GM19468 (cell line): ENCODE results near the gene CBLN3.

Source experiments
- ATAC-seq: cut with Tn5 transposase; IDR thresholded peaks from one replicate; pipeline ENCODE4 v1.9.1; 2021; ENCODE audit warnings: mild to moderate bottlenecking, moderate library complexity, moderate number of reproducible peaks; ENCODE audit not compliant: unreplicated experiment; ENCODE audit errors: extremely low read depth

The CBLN3 gene

GRCh38 chr14:24408764-24409163 is 20.7 kb downstream of the CBLN3 start:
- ATAC-seq: no peak

GRCh38 chr14:24407608-24408325 is 21.7 kb downstream of the CBLN3 start:
- no peak for ATAC-seq

GRCh38 chr14:24406416-24406815 is 23.1 kb downstream of the CBLN3 start:
- ATAC-seq: no peak

DNA sequence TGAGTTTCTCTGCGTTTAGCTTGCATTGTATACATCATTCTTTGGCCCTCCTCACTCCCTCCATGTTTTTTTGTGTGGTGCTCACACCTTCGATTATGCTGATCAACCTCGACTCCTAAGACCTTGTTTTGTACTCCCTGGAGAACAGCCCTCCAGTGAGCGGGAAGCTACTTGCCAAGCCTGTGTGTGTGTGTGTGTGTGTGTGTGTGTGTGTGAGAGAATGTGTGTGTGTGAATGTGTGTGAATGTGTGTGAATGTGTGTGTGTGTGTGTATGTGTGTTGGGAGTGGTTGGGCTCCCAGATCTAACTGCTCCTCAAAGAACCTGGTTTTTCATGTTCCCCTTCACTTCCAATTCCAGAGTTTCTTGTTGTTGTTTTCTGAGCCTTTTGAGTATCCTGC is 24.7 kb downstream of the CBLN3 start:
- no peak for ATAC-seq

DNA sequence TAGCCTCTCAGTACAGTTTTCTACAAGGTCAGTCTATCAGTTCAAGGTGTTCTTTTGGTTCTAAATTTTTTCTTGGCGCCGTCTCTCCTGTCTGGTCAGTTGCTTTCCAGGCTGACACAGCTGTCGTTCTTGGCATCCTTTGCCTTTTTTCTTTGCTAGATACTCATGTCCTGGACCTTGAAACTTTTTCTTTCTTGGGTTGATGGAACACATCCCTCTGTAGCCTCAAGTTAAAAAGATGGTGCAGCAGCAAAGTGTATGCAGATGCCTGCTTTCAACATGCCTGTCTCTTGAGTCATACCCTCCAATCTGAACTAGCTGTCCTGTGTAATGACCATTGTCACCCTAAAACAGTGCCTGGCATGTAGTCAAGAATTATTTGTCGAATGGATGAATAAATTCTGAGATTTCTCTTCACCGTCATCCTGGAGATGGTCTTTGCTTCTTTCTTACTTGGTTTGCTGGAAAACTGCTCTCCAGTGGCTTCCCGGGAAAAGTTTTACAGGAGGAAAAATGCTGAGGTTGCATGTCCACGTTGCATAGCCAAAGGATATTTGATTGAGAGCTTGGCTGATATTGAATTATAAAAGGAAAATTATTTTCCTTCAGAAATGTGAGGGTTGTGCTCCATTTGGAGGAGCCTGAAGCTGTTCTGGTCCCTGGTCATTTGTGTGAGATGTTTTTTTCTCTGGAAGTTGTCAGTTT is 26.0 kb downstream of the CBLN3 start:
- ATAC-seq: no peak

DNA sequence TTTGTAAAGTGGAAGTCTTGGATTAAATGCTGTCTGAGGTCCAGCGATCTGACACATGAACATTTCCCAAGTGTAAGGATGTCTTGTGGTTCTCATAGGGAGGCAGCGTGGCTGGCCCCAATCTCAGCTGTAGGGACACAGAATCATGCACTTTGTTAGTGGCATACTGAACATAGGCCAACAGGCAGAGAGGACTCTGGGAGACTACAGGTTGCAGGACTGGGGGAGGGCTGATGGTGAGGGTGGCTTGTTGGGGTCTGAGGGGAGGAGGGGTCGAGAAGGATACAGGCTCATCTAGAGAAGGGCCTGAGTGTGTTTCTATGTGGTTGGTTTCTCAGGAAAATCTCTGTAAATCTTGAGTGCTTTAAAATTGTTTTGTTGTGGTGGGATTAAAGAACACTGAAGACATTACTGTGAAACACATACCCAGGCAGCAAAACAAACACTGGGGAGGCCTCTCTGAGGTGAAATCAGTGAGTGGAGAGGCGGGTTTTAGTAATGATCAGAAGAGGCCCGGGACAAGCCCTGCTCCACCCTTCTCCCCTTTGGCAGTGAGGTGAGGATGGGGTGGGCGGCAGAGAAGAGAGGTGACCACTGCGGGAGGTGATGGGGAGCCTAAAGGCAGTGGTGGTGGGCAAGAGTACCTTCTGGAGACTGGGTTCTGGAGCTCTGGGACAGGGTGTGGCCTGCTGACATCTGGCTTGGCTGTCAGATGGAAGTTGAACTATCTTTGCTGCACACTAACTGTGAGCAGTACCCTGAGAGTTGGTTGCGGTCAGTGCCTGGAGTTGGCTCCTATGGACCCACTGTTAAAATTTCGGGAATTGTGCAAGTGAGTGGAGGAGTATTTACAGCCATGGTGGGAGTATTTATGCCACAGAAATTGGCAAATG is 27.4 kb downstream of the CBLN3 start:
- no peak for ATAC-seq

- no peak for ATAC-seq
Measured at GRCh38 chr14:24399999-24400718, 29.3 kb downstream of the CBLN3 start.

DNA sequence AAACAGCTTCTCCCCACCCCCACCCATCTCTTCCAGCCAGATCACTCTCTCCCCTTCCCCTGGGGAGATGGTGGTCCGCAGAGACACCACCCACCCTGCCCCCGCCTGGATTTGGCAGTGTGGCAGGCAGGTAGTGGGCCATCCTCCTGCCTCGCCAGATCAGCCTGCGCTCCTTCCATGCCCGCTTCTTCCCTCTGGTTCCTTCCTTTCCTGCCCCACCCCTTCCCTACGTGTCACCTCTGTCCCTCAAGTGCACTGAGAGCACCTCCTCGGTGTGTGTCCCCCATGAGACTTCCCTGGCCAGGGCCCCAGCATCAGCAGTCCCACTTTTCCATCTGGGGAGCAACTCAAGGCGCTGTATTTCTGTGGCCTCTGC is 30.0 kb downstream of the CBLN3 start:
- no peak for ATAC-seq

- ATAC-seq: no peak
Measured at GRCh38 chr14:24398653-24399446, 30.6 kb downstream of the CBLN3 start, which contains the start of gene NYNRIN. Gene NYNRIN (plus strand): TSS chr14:24399003. CDS start chr14:24399247, 244 bp downstream.

DNA sequence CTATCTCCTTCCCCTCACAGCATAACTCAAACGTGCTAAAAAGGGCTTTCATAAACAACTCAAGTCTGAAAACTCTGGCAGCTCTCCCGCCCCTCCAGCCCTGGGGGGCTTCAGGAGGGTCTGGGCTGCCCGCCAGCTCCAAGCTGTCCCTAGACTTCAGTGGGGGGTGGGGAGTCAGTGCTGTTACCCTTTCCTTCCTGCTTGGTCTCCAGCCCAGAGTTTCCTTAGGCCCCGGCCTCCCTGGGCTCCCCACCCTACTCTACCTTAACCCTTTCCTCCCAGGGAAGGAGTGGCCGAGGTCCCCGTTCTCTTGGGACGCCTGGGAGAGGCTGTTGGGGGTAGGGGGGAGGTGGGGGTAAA is 31.2 kb downstream of the CBLN3 start:
- ATAC-seq: no peak

DNA sequence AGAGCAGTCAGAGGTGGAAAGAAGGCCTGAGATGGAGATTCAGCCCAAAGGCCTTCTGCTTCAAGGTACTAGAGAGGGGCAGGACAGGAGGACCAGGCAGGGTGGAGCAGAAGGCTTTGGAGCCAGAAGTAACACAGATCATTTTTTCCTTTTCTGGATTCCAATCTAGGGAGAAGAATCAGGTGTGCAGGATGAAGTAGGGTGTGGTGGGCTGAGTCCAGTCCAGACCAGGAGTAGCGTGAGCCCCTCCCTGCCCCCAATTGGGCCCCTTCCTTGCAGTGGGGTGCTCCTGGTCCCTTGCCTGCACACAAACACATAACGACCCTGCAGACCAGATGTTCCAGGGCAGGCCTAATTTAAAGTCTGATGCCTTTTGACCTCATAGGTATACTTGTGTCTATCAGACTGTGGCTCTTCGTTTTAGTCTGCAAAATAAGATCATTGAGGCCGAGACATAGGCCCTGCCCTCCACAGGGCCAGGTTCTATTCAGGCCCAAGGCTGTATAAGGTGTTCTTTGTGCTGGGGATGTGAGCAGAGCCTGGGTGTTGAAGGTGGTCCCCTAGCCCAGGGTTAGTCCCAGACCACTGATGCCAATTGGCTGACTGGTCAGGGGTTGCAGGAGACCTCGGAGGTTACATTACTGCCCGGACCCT is 31.7 kb downstream of the CBLN3 start:
- no peak for ATAC-seq

DNA sequence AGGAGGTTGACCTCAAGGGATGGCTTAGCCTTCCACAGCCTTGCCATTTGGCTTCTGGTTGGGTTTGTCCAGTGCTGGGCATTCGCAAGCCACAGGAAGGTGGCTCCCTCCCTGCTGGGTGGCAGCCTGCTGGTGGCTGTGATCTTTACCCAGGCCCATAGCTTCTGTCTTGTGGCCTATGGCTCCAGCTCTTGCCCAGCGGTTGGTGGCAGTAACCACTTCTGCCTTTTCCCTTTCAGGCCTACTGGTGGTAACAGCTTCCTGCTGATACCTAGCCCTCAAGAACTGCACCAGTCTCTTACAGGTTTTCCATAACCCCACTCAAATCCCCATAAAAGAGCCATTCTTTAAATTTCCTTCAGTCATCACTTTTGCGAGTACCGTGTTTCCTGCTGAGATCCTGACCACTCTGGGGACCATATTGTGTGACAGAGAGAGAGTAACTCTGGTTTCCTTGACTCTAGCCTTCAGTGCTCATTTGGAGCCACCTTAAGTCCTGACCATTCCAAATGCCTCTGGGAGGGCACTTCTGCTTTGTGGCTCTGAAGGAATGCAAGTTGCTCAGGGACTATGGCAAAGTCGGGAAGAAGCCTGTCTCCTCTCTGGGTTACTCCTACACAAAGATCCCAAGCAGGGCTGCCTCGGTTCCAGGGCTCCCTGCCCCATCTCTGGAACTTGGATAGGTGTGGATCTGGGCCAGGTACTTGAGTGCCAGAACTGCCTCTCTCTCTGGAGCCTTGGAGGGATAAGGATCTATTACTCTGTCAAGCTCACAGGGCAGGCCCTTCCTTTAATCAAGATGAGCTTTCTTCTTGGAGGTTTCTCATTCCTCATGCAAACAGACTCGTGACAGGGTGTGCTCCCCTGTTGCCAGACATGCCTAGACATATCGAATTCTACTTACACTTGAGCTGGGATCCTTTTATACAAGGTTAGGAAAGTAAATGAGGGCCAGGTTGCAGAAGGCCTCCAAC is 33.6 kb downstream of the CBLN3 start:
- ATAC-seq: no peak

GRCh38 chr14:24394275-24394674 is 35.2 kb downstream of the CBLN3 start:
- ATAC-seq: no peak

- ATAC-seq: no peak
Measured at GRCh38 chr14:24392325-24393091, 37.0 kb downstream of the CBLN3 start.

DNA sequence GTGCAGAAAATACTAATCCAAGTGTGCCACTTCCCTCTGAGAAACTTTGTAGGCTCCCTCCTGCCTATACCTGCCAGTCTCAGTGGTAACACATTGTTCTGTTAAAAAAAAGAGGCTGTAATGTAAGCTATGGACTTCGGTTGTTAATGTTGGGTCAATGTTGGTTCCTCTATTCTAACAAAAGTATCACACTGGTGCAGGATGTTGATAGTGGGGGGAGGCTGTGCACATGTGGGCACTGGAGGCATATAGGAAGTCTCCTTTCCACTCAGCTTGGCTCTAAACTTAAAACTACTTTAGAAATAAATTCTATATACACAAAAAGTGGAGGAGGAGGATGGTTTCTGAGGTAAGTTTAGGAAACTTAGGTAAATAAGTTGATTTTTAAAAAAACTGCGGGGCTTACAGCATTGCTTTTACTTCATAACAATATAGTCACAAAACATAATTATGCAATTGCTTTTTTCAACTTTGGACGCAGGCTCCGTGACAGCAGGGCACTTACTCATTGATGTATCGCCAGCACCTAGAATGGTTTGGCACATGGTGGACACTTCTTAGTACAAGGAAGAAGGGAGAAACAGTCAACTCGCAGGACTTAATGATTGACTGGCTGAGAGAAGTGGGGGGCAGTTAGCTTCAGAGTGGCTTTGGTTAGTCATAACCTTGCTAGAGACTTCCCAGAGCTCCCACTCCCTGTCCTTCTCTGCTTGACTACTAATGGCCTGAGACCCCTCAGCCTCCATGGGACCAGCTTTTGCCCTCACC is 38.6 kb downstream of the CBLN3 start:
- ATAC-seq: no peak

GRCh38 chr14:24389226-24389848 is 40.1 kb downstream of the CBLN3 start:
- no peak for ATAC-seq
